Measurements from ENCODE around the gene ANKRD13A.
"Not testable (repeated sequence)": the region's sequence is repeated elsewhere in the genome, so short reads cannot be mapped to it uniquely, and the experiment has no call there.

Gene ANKRD13A

DNA sequence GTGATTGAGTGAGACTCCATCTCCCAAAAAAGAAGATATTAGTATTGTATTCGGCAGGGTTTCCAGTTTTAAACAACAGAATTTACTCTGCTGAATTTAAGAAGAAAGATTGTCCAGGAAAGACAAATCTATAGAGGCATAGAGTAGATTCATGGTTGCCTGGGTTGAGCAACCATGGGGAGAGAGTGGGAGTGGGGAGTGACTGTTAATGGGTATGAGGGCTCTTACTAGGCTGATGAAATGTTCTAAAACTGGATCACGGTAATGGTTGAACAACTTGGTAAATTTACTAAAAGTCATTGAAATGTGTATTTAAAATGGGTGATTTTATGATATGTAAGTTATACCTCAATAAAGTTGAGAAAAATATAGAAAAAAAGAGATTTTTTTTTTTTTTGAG, 63.0 kb downstream of the ANKRD13A start:
- in situ Hi-C loops (cut with HindIII; ENCODE audit: low sequenced_read_pairs), result loop anchor here (10.0 kb wide), 1 partner anchor 73 kb away; no protein-coding TSS in a partner anchor
- no peak overlapping the region for H3K4me3 ChIP-seq (ENCODE audit: low read depth, low read length)
- TF ChIP-seq, protein P1, sequence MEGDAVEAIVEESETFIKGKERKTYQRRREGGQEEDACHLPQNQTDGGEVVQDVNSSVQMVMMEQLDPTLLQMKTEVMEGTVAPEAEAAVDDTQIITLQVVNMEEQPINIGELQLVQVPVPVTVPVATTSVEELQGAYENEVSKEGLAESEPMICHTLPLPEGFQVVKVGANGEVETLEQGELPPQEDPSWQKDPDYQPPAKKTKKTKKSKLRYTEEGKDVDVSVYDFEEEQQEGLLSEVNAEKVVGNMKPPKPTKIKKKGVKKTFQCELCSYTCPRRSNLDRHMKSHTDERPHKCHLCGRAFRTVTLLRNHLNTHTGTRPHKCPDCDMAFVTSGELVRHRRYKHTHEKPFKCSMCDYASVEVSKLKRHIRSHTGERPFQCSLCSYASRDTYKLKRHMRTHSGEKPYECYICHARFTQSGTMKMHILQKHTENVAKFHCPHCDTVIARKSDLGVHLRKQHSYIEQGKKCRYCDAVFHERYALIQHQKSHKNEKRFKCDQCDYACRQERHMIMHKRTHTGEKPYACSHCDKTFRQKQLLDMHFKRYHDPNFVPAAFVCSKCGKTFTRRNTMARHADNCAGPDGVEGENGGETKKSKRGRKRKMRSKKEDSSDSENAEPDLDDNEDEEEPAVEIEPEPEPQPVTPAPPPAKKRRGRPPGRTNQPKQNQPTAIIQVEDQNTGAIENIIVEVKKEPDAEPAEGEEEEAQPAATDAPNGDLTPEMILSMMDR (IDR thresholded peaks at IDR 0.05; ENCODE audit: low read depth, low read length, missing control alignments), result no peak

GRCh38 chr12:110065540-110065939, 66.3 kb downstream of the ANKRD13A start:
- TF ChIP-seq, protein P1 (IDR thresholded peaks at IDR 0.05; ENCODE audit: low read depth, low read length, missing control alignments), result no peak
- H3K4me3 ChIP-seq (ENCODE audit: low read depth, low read length), result no peak overlapping the region
- in situ Hi-C loops (cut with HindIII; ENCODE audit: low sequenced_read_pairs), result loop anchor here (10.0 kb wide), 1 partner anchor 69 kb away; no protein-coding TSS in a partner anchor
- DNase-seq (ENCODE audit: low read depth), result no peak

More for the DNA sequence above, 63.0 kb downstream of the ANKRD13A start:
- DNase-seq (ENCODE audit: low read depth), result no peak

GRCh38 chr12:110067531-110067930, 68.3 kb downstream of the ANKRD13A start:
- in situ Hi-C loops (cut with HindIII; ENCODE audit: low sequenced_read_pairs), result loop anchor here (10.0 kb wide), 1 partner anchor 67 kb away; no protein-coding TSS in a partner anchor
- TF ChIP-seq, protein P1 (IDR thresholded peaks at IDR 0.05; ENCODE audit: low read depth, low read length, missing control alignments), result no peak

DNA sequence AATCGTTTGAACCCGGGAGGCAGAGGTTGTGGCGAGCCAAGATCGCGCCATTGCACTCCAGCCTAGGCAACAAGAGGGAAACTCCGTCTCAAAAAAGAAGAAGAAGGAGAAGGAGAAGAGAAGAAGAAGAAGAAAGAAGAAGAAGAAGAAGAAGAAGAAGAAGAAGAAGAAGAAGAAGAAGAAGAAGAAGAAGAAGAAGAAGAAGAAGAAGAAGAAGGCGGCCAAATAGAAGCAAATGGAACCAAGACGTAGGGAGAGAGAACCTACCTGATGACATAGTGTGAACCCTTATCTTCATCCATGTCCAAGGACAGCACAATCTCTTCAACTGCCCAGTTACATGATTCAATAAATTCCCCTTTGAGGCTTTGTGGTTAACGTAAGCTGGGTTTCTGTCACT, 68.9 kb downstream of the ANKRD13A start:
- DNase-seq (ENCODE audit: low read depth); H3K4me3 ChIP-seq (ENCODE audit: low read depth, low read length): not testable (repeated sequence)
- in situ Hi-C loops (cut with HindIII; ENCODE audit: low sequenced_read_pairs), result loop anchor here (10.0 kb wide), 1 partner anchor 67 kb away; no protein-coding TSS in a partner anchor

More at GRCh38 chr12:110067531-110067930, 68.3 kb downstream of the ANKRD13A start:
- H3K4me3 ChIP-seq (ENCODE audit: low read depth, low read length), result no peak overlapping the region
- DNase-seq (ENCODE audit: low read depth), result no peak

DNA sequence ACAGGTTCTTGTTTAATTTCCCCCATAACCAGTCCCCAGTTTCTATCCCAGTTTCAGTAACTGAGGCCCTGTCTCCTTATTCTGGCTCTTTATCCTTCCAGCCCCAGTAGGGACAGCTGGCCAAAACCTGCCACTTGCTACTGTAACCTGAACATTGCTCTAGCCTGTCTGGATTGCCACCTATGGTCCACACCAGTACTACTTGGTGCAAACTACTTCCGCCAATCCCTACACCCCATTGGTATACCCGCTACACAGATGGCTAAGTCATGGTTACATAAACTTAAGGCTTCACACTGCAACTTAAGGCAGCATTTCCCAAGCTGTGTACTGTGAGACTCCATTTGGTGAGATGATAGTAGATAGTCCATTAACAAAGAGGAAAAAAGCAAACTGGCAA, 69.4 kb downstream of the ANKRD13A start:
- in situ Hi-C loops (cut with HindIII; ENCODE audit: low sequenced_read_pairs), result loop anchor here (10.0 kb wide), 1 partner anchor 66 kb away; no protein-coding TSS in a partner anchor
- TF ChIP-seq, protein P1 (IDR thresholded peaks at IDR 0.05; ENCODE audit: low read depth, low read length, missing control alignments), result no peak
- no peak for DNase-seq (ENCODE audit: low read depth)
- H3K4me3 ChIP-seq (ENCODE audit: low read depth, low read length), result no peak overlapping the region

GRCh38 chr12:110071504-110071903, 72.3 kb downstream of the ANKRD13A start:
- DNase-seq (ENCODE audit: low read depth), result no peak
- no peak overlapping the region for H3K4me3 ChIP-seq (ENCODE audit: low read depth, low read length)
- in situ Hi-C loops (cut with HindIII; ENCODE audit: low sequenced_read_pairs), result no loop called here
- TF ChIP-seq, protein P1 (IDR thresholded peaks at IDR 0.05; ENCODE audit: low read depth, low read length, missing control alignments), result no peak

DNA sequence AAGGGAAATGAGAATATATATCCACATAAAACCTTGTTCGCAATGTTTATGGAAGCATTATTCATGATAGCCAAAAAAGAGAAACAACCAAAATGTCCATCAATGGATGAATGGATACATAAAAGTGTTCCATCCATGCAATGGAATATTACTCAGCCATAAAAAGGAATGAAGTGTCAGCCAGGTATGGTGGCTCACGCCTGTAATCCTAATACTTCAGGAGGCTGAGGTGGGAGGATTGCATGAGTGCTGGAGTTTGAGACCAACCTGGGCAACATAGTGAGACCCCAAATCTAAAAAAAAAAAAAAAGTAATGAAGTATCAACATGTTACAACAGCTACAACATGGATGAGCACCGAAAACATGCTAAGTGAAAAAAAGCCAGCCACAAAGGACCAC, 72.7 kb downstream of the ANKRD13A start:
- TF ChIP-seq, protein P1 (IDR thresholded peaks at IDR 0.05; ENCODE audit: low read depth, low read length, missing control alignments), result no peak
- DNase-seq (ENCODE audit: low read depth), result no peak
- no peak overlapping the region for H3K4me3 ChIP-seq (ENCODE audit: low read depth, low read length)
- in situ Hi-C loops (cut with HindIII; ENCODE audit: low sequenced_read_pairs), result no loop called here

DNA sequence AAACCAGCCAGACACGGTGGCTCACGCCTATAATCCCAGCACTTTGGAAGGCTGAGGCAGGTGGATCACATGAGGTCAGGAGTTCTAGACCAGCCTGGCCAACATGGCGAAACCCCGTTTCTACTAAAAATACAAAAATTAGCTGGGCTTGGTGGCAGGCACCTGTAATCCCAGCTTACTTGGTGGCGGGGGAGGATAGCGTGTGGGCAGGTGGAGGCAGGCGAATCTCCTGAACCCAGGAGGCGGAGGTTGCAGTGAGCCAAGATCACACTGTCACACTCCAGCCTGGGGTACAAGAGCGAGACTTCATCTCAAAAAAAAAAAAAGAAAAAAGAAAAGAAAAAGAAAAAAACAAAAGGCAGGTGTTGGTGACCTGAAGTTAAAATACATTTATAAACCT, 73.4 kb downstream of the ANKRD13A start:
- DNase-seq (ENCODE audit: low read depth); H3K4me3 ChIP-seq (ENCODE audit: low read depth, low read length); in situ Hi-C loops (cut with HindIII; ENCODE audit: low sequenced_read_pairs): not testable (repeated sequence)
